NCI-H2227 treated with DMSO at 0.1 percent for 48 hours (cell line): ENCODE measurements around the gene SP1.
A peak's percentile ranks its signal among the peaks of the same experiment; 100 is the strongest.
"Not testable (repeated sequence)": the region's sequence is repeated elsewhere in the genome, so short reads cannot be mapped to it uniquely, and the experiment has no call there.

ENCODE experiments used
- DNase-seq: peaks from one replicate; lab custom pipeline; 2025; lab: John Stamatoyannopoulos, UW

SP1 gene

GRCh38 chr12:53380104-53380793 is at the start of gene SP1:
Gene SP1, plus strand, starts transcription at chr12:53380176. Its CDS starts 116 bp downstream, at chr12:53380292.
- peak; percentile 79 for DNase-seq

GRCh38 chr12:53330671-53331070 is 49.3 kb upstream of the SP1 start:
- no peak for DNase-seq

- DNase-seq, result not testable (repeated sequence)
Measured at GRCh38 chr12:53332339-53332738, 47.6 kb upstream of the SP1 start.

GRCh38 chr12:53332744-53333143 is 47.2 kb upstream of the SP1 start:
- no peak for DNase-seq

GRCh38 chr12:53333289-53333688 is 46.7 kb upstream of the SP1 start:
- DNase-seq, result no peak

- DNase-seq, result no peak
Measured at GRCh38 chr12:53333845-53334244, 46.1 kb upstream of the SP1 start.

GRCh38 chr12:53334822-53335221 is 45.2 kb upstream of the SP1 start:
- no peak for DNase-seq

GRCh38 chr12:53336181-53336681 is 43.7 kb upstream of the SP1 start, which contains the start of gene SP7:
Gene SP7, minus strand, starts transcription at chr12:53336354. Its CDS starts 708 bp downstream, at chr12:53335646.
- DNase-seq, result peak; percentile 29

GRCh38 chr12:53338017-53338416 is 42.0 kb upstream of the SP1 start:
- DNase-seq, result no peak

GRCh38 chr12:53338916-53339315 is 41.1 kb upstream of the SP1 start:
- no peak for DNase-seq

- DNase-seq, result no peak
Measured at GRCh38 chr12:53340398-53340797, 39.6 kb upstream of the SP1 start.

- no peak for DNase-seq
Measured at GRCh38 chr12:53343449-53343848, 36.5 kb upstream of the SP1 start.

GRCh38 chr12:53343969-53344368 is 36.0 kb upstream of the SP1 start:
- no peak for DNase-seq

- no peak for DNase-seq
Measured at GRCh38 chr12:53344487-53344823, 35.5 kb upstream of the SP1 start.

GRCh38 chr12:53344824-53345485 is 35.0 kb upstream of the SP1 start:
- DNase-seq, result no peak

GRCh38 chr12:53345486-53346188 is 34.3 kb upstream of the SP1 start:
- DNase-seq, result no peak

- no peak for DNase-seq
Measured at GRCh38 chr12:53346491-53346890, 33.5 kb upstream of the SP1 start.

- no peak for DNase-seq
Measured at GRCh38 chr12:53347905-53348304, 32.1 kb upstream of the SP1 start.

GRCh38 chr12:53352331-53353256 is 27.4 kb upstream of the SP1 start:
- DNase-seq, result peak; percentile 77

GRCh38 chr12:53353257-53353655 is 26.7 kb upstream of the SP1 start:
- DNase-seq, result no peak

- DNase-seq, result no peak
Measured at GRCh38 chr12:53355121-53355520, 24.9 kb upstream of the SP1 start.
